Measurements from ENCODE around the gene CCDC196. TPM values are rescaled to one million over a fixed set of nuclear protein-coding genes. Genes with fewer than 3 reads are reported as not detected.

CCDC196 gene
- total and polyA plus RNA-seq, 7 experiments from 2014 or later: not detected

- Mint-ChIP-seq H3K27me3 (no peaks in the 10 kb centered on the region), H3K27ac (no peak overlapping the region), H3K36me3 (peaks cover 0 to 23% (median 7%) of the 10 kb centered on the region in 5 donors), H3K4me3 (no peak overlapping the region), H3K4me1 (no peaks in the 10 kb centered on the region), H3K9me3 (peaks cover 0 to 10% (median 3%) of the 10 kb centered on the region in 11 donors)
- CTCF ChIA-PET: interaction anchor here (0.6 kb wide), 1 partner anchor 808 kb away, joined by 8 read pairs; no protein-coding TSS in a partner anchor
- POLR2A ChIA-PET: no interaction called here
- no peaks in the 10 kb centered on the region for H3K9me3 ChIP-seq (ENCODE audit: control insufficient read depth in 2 of 3, low read length in 3 of 3)
- H3K4me1 ChIP-seq (ENCODE audit: control insufficient read depth in 2 of 2, insufficient read depth in 2 of 2, low read length in 2 of 2): no peaks in the 10 kb centered on the region
- intact Hi-C loops (cut with micrococcal nuclease): no loop called here
- H3K27me3 ChIP-seq (ENCODE audit: control insufficient read depth in 2 of 2, insufficient read depth in 2 of 2, low read length in 2 of 2): no peaks in the 10 kb centered on the region
- no peak overlapping the region for H3K4me3 ChIP-seq (ENCODE audit: low read length)
- no peak overlapping the region for H3K27ac ChIP-seq (ENCODE audit: low read depth, low read length)
- no peaks in the 10 kb centered on the region for H3K36me3 ChIP-seq (ENCODE audit: control insufficient read depth in 2 of 3, insufficient read depth in 3 of 3, low read length in 3 of 3)
- DNase-seq (no peak), ATAC-seq (no peak)
Measured at GRCh38 chr14:66476964-66477363, 9.2 kb upstream of the CCDC196 start.

GRCh38 chr14:66477567-66477966 lies 8.6 kb upstream of the CCDC196 start:
- POLR2A ChIA-PET: no interaction called here
- no peaks in the 10 kb centered on the region for H3K9me3 ChIP-seq (ENCODE audit: control insufficient read depth in 2 of 3, low read length in 3 of 3)
- peaks cover 0 to 5% (median 0%) of the 10 kb centered on the region in 11 donors for H3K9me3 Mint-ChIP-seq
- H3K36me3 ChIP-seq (ENCODE audit: control insufficient read depth in 2 of 3, insufficient read depth in 3 of 3, low read length in 3 of 3): no peaks in the 10 kb centered on the region
- no peaks in the 10 kb centered on the region for H3K4me1 ChIP-seq (ENCODE audit: control insufficient read depth in 2 of 2, insufficient read depth in 2 of 2, low read length in 2 of 2)
- intact Hi-C loops (cut with micrococcal nuclease): no loop called here
- H3K27ac Mint-ChIP-seq: no peak overlapping the region
- no peak overlapping the region for H3K27ac ChIP-seq (ENCODE audit: low read depth, low read length)
- CTCF ChIA-PET: no interaction called here
- no peaks in the 10 kb centered on the region for H3K4me1 Mint-ChIP-seq
- ATAC-seq: no peak
- no peak overlapping the region for H3K4me3 Mint-ChIP-seq
- DNase-seq: no peak
- no peaks in the 10 kb centered on the region for H3K27me3 ChIP-seq (ENCODE audit: control insufficient read depth in 2 of 2, insufficient read depth in 2 of 2, low read length in 2 of 2)
- H3K36me3 Mint-ChIP-seq: peaks cover 0 to 17% (median 3%) of the 10 kb centered on the region in 5 donors
- H3K4me3 ChIP-seq (ENCODE audit: low read length): no peak overlapping the region
- H3K27me3 Mint-ChIP-seq: no peaks in the 10 kb centered on the region

DNA sequence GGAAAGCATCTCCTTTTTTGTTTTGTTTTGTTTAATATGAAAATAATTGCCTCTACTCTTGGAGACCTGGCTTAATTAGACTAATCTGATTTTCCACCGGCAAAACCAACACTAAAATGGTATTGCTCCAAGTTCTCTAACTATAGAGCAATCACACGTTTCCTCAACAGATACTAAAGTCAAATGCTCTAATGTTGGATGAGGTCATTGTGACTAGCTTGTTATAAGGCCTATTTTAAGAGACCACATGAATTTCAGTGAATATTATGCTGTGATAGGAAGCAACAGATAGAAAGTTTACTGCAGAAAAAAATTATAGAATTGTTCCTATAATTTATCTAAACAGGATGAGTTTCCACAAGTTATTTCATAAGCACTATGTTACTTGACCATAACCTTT lies 3.3 kb upstream of the CCDC196 start:
- Mint-ChIP-seq H3K27ac (no peak overlapping the region), H3K9me3 (no peaks in the 10 kb centered on the region), H3K27me3 (no peaks in the 10 kb centered on the region), H3K36me3 (peaks cover 0 to 17% (median 0%) of the 10 kb centered on the region in 5 donors), H3K4me1 (no peaks in the 10 kb centered on the region), H3K4me3 (no peak overlapping the region)
- Histone ChIP-seq H3K27me3 (ENCODE audit: control insufficient read depth in 2 of 2, insufficient read depth in 2 of 2, low read length in 2 of 2) (no peaks in the 10 kb centered on the region), H3K9me3 (ENCODE audit: control insufficient read depth in 2 of 3, low read length in 3 of 3) (no peaks in the 10 kb centered on the region), H3K4me1 (ENCODE audit: control insufficient read depth in 2 of 2, insufficient read depth in 2 of 2, low read length in 2 of 2) (no peaks in the 10 kb centered on the region), H3K36me3 (ENCODE audit: control insufficient read depth in 2 of 3, insufficient read depth in 3 of 3, low read length in 3 of 3) (no peaks in the 10 kb centered on the region), H3K4me3 (ENCODE audit: low read length) (no peak overlapping the region), H3K27ac (ENCODE audit: low read depth, low read length) (no peak overlapping the region)
- DNase-seq: no peak
- ChIA-PET CTCF (no interaction called here), POLR2A (no interaction called here)
- no peak for ATAC-seq
- intact Hi-C loops (cut with micrococcal nuclease): no loop called here

DNA sequence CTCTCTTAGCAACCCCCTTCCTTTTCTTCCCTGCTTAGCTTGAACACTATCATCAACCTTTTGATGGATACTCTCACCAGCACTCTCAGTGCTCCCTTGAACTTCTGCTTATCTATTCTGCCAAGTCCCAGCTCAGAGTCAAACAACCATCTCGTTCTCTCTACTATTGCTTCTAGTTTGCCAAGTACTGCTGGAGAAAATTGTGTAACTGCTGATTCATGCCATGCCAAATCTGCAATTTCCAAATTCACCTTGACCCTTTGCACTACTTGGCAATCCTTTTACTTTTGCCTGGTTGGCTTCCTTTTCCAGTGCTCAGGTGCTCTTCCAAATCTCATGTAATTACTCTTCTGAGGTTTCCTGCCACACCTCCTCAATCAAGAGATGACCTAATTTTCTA lies 2.8 kb upstream of the CCDC196 start:
- intact Hi-C loops (cut with micrococcal nuclease): no loop called here
- DNase-seq (no peak), ATAC-seq (no peak)
- Histone ChIP-seq H3K4me3 (ENCODE audit: low read length) (no peak overlapping the region), H3K4me1 (ENCODE audit: control insufficient read depth in 2 of 2, insufficient read depth in 2 of 2, low read length in 2 of 2) (no peaks in the 10 kb centered on the region), H3K9me3 (ENCODE audit: control insufficient read depth in 2 of 3, low read length in 3 of 3) (no peaks in the 10 kb centered on the region), H3K27ac (ENCODE audit: low read depth, low read length) (no peak overlapping the region), H3K36me3 (ENCODE audit: control insufficient read depth in 2 of 3, insufficient read depth in 3 of 3, low read length in 3 of 3) (no peaks in the 10 kb centered on the region), H3K27me3 (ENCODE audit: control insufficient read depth in 2 of 2, insufficient read depth in 2 of 2, low read length in 2 of 2) (no peaks in the 10 kb centered on the region)
- ChIA-PET CTCF (no interaction called here), POLR2A (no interaction called here)
- no peak overlapping the region for H3K27ac Mint-ChIP-seq
- no peaks in the 10 kb centered on the region for H3K9me3 Mint-ChIP-seq
- H3K4me3 Mint-ChIP-seq: no peak overlapping the region
- H3K36me3 Mint-ChIP-seq: peaks cover 0 to 20% (median 0%) of the 10 kb centered on the region in 5 donors
- H3K27me3 Mint-ChIP-seq: no peaks in the 10 kb centered on the region
- H3K4me1 Mint-ChIP-seq: no peaks in the 10 kb centered on the region

DNA sequence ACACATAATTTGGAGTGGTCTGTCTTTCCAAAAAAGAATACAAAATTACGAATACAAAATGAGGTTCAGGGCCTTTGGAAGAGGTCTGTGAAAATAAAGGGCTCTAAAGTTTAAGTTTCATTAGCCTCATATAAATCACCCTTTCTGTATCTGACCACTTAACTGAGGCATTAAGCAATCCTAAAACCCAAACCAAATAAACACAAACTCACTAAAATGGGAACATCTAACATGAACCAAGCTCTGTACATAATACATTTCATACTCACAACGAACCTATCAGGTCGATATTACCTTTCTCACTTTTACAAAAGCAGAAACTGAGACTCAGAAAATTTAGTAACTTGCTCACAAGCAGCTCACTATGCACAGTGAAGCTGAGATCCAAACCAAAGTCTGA lies 1.1 kb upstream of the CCDC196 start:
- intact Hi-C loops (cut with micrococcal nuclease): no loop called here
- H3K27ac Mint-ChIP-seq: no peak overlapping the region
- no peak overlapping the region for H3K4me3 ChIP-seq (ENCODE audit: low read length)
- DNase-seq (no peak), ATAC-seq (no peak)
- no peaks in the 10 kb centered on the region for H3K27me3 Mint-ChIP-seq
- H3K4me1 Mint-ChIP-seq: no peaks in the 10 kb centered on the region
- no peaks in the 10 kb centered on the region for H3K36me3 ChIP-seq (ENCODE audit: control insufficient read depth in 2 of 3, insufficient read depth in 3 of 3, low read length in 3 of 3)
- ChIA-PET CTCF (no interaction called here), POLR2A (no interaction called here)
- no peak overlapping the region for H3K4me3 Mint-ChIP-seq
- no peaks in the 10 kb centered on the region for H3K4me1 ChIP-seq (ENCODE audit: control insufficient read depth in 2 of 2, insufficient read depth in 2 of 2, low read length in 2 of 2)
- H3K9me3 Mint-ChIP-seq: no peaks in the 10 kb centered on the region
- no peak overlapping the region for H3K27ac ChIP-seq (ENCODE audit: low read depth, low read length)
- H3K9me3 ChIP-seq (ENCODE audit: control insufficient read depth in 2 of 3, low read length in 3 of 3): no peaks in the 10 kb centered on the region
- peaks cover 0 to 25% (median 0%) of the 10 kb centered on the region in 5 donors for H3K36me3 Mint-ChIP-seq
- no peaks in the 10 kb centered on the region for H3K27me3 ChIP-seq (ENCODE audit: control insufficient read depth in 2 of 2, insufficient read depth in 2 of 2, low read length in 2 of 2)

DNA sequence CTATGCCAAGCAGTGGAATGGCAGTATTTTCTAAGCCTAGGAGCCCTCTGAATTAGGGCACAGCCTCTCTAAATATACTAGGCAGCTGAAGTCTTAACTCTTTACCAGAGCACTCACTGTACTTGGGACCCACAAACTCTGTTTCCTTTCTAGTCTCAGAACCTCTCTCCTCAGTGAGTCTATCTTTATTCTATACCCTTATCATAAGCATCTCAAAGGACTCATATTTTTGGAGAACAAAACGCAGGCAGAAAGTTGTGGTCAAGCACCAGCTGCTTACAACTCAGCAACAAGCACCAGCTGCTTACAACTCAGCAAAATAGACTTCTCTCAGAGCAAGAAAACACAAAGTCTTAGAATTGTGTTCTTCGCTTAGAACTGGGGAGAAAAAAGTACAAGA lies 993 bp downstream of the CCDC196 start:
- ChIA-PET POLR2A (no interaction called here), CTCF (no interaction called here)
- no peak overlapping the region for H3K27ac ChIP-seq (ENCODE audit: low read depth, low read length)
- intact Hi-C loops (cut with micrococcal nuclease): no loop called here
- no peak overlapping the region for H3K4me3 ChIP-seq (ENCODE audit: low read length)
- H3K9me3 ChIP-seq (ENCODE audit: control insufficient read depth in 2 of 3, low read length in 3 of 3): no peaks in the 10 kb centered on the region
- H3K4me1 ChIP-seq (ENCODE audit: control insufficient read depth in 2 of 2, insufficient read depth in 2 of 2, low read length in 2 of 2): no peaks in the 10 kb centered on the region
- H3K27me3 ChIP-seq (ENCODE audit: control insufficient read depth in 2 of 2, insufficient read depth in 2 of 2, low read length in 2 of 2): no peaks in the 10 kb centered on the region
- H3K27ac Mint-ChIP-seq: no peak overlapping the region
- no peaks in the 10 kb centered on the region for H3K27me3 Mint-ChIP-seq
- ATAC-seq (no peak), DNase-seq (no peak)
- peaks cover 0 to 26% (median 0%) of the 10 kb centered on the region in 5 donors for H3K36me3 Mint-ChIP-seq
- no peaks in the 10 kb centered on the region for H3K36me3 ChIP-seq (ENCODE audit: control insufficient read depth in 2 of 3, insufficient read depth in 3 of 3, low read length in 3 of 3)
- no peak overlapping the region for H3K4me3 Mint-ChIP-seq
- no peaks in the 10 kb centered on the region for H3K4me1 Mint-ChIP-seq
- no peaks in the 10 kb centered on the region for H3K9me3 Mint-ChIP-seq

DNA sequence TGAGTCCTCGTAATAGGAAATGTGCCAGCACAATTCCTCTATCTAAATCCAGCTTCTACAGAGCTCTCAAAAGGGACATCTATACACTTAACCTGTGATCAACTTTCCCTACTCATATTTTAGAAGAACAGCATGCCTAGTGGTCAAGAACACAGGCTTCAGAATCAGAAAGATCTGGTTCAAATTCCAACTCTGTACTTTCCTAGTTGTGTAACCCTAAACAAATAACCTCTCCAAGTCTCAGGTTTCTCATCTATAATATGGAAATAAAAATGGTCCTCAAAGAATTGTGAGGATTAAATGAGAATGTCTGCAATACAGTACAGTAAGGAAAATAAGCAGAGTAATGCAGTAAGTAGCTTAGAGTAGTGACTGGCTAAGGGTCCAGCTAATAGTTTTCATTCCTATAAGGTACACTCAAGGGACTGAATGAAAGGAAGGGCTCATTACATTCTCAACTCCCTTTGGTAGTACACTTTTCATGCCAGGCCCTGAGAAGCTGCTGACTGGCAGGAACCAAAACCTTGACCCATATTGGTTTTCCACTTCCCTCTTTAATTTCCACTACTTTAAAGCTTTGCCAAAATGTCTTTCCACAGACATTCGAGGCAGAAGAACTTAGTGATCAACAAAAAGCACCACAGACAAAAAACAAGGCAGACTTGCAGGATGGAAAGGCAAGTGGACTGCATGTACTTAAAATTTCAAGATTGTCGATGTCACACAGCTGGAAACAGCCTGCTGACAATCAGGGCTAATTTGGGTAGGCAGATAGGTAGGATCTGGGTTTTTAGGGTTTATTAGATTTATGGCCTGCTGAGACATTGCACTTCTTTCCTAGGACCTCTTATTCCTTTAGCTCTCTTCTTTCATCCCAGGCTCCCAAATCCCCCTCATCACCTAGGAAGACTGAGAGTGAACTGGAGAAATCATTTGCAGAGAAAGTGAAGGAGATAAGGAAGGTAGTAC lies 4.3 kb downstream of the CCDC196 start:
- no peak for ATAC-seq
- Mint-ChIP-seq H3K27me3 (no peaks in the 10 kb centered on the region), H3K4me3 (no peak overlapping the region), H3K4me1 (peaks cover 0 to 3% (median 1%) of the 10 kb centered on the region in 7 donors), H3K36me3 (peaks cover 0 to 16% (median 0%) of the 10 kb centered on the region in 5 donors), H3K27ac (no peak overlapping the region), H3K9me3 (no peaks in the 10 kb centered on the region)
- Histone ChIP-seq H3K36me3 (ENCODE audit: control insufficient read depth in 2 of 3, insufficient read depth in 3 of 3, low read length in 3 of 3) (no peaks in the 10 kb centered on the region), H3K4me3 (ENCODE audit: low read length) (no peak overlapping the region), H3K9me3 (ENCODE audit: control insufficient read depth in 2 of 3, low read length in 3 of 3) (no peaks in the 10 kb centered on the region), H3K27ac (ENCODE audit: low read depth, low read length) (no peak overlapping the region), H3K27me3 (ENCODE audit: control insufficient read depth in 2 of 2, insufficient read depth in 2 of 2, low read length in 2 of 2) (no peaks in the 10 kb centered on the region), H3K4me1 (ENCODE audit: control insufficient read depth in 2 of 2, insufficient read depth in 2 of 2, low read length in 2 of 2) (no peaks in the 10 kb centered on the region)
- intact Hi-C loops (cut with micrococcal nuclease): loop anchor here in 1 of 2 donors (5.0 kb wide), 1 partner anchor 62 kb away; no protein-coding TSS in a partner anchor
- no peak for DNase-seq
- ChIA-PET CTCF (interaction anchor here (0.6 kb wide), 1 partner anchor 87 kb away, joined by 3 read pairs; no protein-coding TSS in a partner anchor), POLR2A (no interaction called here)

Data from naive thymus-derived CD4-positive, alpha-beta T cell (primary cell).